Left hindlimb (tissue), 1 donor: ENCODE data around the gene TMEM107.

Experiments used
- DNase-seq: peaks from one replicate; pipeline ENCODE4 v3.0.0-alpha.2; 2018

Gene TMEM107

DNA sequence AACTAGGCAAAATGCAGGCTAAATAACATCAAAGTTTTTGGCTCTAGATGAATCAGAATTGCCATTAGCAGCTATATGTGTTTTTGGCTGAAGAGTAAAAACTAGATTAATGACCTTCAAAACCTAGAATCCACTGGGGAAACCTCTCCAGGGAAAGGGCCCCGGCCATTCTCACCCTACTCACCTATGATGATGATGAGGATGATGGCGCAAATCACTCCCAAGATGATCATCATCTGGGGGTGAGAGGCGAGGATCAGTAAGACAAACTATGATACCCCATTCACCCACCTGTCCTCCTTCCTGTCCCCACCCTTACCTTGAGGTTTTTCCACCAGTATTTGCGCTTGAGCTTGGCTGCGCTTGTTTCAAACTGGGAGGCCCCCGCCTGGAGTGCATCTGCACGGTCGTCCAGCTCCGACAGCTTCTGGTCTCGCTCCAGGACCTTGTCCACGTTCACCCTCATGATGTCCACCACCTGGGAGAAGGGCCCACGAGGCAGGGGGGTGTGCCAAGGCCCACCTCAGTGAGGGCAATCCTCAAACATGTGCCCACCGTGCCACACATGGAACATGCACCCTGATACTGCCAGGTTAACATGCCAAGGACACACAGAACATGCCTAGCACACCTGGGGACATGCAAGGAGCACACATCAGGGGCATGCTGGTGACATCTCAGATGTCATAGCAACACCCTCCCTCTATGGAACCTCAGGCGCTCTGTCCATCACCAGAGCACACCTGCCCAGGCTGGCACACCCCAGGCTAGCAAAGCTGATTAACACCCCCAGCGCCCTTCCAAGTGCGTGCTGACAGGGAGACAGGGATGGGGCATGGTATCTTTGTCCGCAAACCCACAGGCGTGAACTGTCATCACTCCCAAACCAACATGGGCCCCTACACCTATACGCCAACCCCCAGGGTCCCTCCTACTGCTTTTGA is 14.6 kb downstream of the TMEM107 start:
- DNase-seq, result peak; percentile 36

DNA sequence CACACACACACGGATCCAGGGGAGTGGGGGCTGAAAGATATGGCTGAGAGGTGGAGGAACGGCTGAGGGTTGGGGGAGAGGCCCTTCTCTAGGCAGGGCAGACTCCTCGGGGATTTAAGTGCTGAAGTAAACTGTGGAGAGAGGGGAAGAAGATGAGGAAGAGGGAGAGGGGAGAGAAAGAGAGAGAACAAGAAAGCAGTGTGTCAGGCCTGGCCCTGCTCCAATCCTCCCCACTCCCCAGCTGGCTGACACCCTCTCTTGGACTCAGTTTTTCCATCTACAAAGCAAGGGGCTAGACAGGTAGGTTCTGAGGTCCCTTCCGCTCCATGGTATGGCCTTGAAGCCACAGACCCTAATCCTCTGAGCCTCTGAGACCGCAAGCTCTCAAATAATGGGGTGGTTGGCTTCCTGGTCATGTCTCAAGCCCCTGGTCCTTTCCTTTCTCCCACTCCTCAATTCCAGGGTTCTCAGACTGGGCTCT is 15.4 kb downstream of the TMEM107 start:
- DNase-seq, result no peak

DNA sequence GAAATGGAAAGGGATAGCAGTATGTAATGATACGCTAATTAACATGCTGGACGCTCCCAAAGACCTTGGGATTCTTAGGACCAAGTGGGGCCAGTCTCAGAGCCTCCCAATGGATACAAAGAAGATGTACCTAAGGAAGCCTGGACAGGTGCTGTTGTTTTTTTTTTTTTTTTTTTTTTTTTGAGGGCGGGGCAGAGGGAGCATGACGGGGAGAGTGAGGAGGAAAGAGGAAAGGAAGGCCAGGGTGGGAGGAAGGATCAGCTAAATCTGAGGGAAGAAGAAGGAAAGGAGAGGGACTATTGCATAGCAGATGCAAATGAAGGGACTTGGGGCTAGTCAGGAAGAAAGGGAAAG is 16.0 kb downstream of the TMEM107 start:
- no peak for DNase-seq

DNA sequence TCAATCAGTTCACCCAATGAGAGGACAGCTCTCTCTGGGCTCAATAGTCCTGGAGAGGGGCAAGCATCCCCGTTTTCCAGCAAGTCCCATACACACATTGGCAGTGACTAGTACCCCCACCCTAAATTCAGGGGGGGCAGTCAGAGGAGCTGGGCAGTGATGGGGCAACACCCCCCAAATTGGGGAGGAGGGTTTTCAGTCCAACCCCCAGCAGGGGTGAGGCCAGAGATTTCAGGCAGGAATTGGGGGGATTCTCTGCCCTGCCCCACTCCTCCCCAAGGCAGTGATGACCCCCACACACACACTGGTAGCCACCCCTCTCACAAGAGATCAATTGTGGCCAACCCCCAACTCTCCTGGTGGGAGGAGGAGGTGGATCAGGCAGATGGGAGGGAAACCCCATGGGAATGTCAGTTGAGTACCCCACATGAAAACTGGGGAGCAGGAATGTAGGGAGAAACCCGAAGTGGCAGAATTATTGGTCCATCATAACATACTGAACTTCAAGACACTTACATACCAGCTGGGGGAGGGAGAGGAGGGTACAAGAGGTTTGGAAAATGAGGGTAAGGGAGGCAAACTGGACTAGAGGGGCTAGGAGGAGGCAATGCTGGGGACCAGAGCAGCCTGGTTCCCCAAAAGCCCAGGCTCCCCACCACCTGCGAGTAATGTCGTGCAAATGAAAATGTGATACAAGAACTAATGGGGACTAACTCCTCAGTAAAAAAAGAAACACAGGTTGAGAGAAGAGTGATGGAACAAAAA is 16.5 kb downstream of the TMEM107 start:
- DNase-seq, result peak; percentile 29

DNA sequence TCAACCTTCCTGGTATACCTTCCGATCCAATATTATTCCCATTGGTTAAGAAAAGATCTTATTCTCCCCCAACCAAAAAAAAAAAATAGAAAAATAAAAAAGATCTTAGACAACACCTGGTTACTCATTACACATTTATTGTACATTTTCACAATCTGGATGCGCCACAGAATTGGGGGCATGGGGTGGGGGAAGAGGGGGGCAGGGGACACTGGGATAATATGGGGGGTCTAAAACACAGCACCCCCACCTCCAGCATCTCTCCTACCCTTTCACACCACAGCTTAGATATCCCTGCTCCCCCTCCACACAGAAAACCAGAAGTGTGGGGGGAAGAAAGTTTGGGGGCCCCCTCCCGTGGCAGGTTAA is 17.2 kb downstream of the TMEM107 start:
- DNase-seq, result peak; percentile 34

DNA sequence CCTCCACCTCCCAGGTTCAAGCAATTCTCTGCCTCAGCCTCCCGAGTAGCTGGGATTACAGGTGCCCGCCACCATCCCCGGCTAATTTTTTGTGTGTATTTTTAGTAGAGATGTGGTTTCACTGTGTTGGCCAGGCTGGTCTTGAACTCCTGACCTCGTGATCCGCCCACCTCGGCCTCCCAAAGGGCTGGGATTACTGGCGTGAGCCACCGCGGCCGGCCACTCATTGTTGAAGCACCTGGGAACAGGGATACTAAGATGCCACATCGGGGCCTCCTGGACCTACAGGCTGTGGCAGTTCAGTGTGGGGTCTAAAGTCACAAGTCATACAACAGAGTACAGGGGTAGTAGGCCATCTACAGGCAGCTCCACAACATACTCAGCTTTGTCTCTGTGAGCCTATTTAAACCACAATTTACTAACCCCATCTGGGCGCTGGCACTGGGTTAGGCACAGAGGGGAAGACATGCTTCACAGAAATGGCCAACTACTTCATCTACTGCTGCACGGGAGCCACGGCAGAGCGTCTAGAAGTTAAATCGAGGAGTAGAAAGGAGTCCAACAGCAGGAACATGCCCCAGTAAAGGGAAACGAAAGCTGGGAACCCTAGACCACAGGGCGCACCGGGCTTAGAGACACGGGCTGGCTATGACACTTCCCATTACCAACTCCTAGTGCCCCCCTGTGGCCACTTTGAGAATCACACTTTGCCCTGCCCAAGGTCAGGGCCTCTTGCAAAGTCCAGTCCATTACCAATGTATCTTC is 17.7 kb downstream of the TMEM107 start:
- peak; percentile 86 for DNase-seq

DNA sequence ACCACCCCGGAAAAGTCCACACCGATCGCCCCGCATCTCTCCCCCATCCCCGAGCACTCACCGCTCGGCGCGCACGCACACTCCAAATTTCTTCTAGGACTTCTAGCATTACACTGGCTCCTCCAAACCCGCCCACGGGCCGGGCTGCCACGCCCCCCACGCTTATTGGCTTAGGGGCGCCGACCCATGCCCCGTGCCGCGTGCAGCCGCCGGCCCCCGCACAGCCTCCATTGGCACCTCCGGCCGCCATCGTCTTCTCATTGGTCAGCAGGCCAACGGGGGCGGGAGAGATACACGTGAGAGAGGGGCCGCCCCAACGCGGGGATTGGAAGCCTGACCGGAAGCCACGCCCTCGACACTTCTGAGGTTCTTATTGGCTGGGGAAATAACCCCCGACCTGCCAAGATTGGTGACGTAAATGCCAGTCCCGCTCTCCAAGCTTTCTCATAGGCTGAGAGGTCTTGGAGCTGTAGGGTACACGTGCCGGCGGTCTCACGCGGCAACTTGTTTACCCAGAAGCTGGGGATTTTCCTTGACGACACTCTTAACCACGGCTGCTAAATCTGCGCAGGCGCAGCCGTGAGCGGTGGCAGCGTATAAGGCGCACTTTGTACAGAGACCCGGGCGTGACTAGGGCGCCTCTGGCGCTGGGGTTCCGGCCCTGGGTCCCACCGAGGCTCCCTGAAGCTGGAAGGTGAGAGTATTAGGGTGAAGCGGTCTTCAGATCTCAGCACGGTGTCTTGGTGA is 19.8 kb downstream of the TMEM107 start:
- DNase-seq, result peak; percentile 100

DNA sequence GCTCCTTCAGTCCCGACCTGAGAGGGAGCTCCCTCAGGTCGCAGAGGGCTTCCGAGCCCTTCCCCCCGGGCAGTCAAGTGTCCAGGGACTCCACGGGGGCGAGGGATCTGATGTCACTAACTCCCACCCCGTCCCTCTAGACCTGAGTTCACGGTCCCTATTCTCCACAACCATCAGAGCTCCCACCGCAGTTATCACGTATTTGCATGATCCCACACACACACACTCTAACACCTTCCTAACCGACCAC is 20.3 kb downstream of the TMEM107 start:
- DNase-seq, result no peak

DNA sequence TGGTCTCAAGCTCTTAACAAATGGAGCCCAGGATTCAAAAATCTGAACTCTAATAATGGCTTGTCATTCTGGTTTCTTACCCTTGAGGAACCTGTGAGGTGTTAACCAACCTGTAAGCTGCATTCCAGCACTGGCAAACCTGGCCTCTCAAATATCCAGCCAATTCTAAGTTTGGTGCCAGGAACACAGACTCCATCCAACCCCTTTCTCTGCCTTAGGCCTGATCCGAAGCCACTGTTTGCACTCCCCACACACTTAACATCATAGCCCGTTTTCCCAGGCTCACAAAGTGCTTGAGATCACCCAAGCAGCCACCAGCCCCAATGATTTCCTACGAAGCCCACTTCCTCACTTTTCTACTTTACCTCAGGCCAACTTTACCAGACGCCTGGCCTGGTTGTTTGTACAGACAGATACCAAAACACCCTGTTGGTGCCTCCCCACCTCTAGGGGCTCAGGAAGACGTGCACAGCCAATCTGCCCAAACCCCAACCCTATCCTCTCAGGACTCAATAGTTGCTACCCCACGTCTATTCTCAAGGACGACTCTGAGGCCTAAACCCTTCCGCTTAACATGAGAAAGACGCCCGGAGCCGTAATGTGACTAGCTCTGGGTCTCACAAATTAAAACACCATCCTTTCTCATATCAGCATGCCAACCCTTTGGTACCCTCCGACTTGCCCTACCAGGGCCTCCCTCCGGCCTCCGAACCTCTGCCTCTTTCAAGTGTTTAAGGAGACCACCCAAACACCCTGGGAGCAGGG is 20.8 kb downstream of the TMEM107 start:
- peak; percentile 48 for DNase-seq

DNA sequence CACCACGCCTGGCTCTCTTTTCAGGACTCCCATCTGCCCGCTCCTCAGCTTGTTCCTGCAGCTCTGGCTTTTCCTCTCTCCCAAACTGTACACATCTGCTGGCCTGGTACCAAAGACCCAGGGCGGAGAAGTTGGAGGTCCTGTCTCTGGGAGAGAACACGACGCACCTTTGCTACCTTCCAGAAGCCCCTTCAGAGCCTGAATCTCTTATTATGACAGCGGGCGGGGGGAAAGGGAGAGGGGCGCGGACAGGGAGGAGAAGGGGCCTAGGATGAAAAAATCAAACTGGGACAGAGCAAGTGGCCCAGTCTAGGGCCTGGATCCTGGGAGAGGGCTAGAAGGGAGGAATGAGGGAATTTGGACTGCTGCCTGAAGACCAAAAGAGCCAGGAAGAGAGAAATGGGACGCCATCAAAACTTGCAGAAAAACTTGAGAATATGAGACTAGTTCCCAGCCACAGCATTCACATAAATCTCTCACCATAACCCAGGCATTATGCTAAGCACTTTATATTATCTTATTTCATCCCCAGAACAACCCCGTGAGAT is 21.5 kb downstream of the TMEM107 start:
- DNase-seq, result no peak

DNA sequence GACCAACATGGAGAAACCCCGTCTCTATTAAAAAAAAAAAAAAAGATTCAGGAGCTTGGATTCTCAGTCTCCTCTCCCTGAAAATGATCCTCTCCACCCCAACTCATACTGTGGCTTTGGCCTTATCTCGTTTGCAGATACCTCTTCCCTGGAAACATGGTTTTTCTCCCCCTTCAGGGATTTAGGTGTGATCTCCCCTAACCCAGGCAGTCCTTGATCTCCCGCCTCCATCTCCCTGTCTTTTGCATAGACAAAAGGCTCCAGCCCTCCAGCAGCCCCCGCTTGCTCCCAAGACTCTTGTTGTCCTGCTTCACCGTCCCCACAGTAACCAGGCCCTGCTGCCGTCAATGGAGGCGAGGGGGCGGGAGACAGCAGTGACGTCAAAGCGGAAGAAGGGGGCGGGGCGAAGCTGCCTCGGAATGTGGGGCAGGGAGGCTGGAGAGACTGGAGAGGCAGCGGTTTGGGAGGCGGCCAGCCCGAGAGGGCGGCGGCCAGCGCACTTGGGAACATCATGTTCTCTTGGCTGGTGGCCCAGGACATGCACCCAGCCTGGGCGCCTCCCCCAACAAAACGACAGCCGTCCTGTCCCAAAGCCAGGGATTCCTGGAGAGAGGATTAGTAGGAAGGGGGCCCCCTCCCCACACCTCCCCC is 22.1 kb downstream of the TMEM107 start:
- DNase-seq, result peak; percentile 100

DNA sequence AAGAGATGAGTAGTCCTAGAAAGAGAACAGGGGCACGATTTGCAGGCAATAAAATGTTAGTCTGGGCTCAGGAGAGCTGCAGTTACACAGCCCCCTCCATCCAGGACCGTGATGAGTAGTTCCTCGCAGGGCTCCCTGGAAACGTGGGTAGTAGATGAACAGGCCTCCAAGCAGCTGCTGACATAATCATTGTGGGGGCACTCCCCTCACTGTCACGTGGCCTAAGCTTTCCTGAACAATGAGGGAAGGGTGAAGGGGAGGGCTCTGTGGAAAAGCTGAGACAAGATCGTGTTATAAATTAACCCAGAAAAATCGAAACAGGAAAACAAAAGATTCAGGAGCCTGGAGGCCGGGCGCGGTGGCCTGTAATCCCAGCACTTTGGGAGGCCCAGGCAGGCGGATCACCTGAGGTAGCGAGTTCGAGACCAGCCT is 22.6 kb downstream of the TMEM107 start:
- DNase-seq, result peak; percentile 91

DNA sequence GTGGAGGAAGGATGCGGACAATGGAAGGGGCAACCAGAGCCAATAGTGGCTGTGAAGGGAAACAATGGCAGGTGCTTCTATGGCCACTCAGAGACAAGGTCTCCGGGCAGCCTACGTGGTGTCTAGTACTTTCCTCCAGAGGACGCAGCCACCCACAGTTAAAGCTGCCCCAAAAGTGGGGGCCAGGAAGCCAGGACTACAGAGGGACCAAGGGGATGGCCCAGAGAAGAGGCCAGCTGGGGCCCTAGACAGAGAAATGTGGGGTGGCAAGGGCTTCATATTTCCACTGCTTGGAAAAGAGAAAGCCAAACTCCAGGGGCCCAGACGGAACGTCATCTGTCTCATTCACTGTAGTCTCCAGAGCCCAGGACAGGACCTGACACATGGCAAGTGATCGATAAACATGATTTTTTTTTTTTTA is 23.1 kb downstream of the TMEM107 start:
- DNase-seq, result peak; percentile 55

DNA sequence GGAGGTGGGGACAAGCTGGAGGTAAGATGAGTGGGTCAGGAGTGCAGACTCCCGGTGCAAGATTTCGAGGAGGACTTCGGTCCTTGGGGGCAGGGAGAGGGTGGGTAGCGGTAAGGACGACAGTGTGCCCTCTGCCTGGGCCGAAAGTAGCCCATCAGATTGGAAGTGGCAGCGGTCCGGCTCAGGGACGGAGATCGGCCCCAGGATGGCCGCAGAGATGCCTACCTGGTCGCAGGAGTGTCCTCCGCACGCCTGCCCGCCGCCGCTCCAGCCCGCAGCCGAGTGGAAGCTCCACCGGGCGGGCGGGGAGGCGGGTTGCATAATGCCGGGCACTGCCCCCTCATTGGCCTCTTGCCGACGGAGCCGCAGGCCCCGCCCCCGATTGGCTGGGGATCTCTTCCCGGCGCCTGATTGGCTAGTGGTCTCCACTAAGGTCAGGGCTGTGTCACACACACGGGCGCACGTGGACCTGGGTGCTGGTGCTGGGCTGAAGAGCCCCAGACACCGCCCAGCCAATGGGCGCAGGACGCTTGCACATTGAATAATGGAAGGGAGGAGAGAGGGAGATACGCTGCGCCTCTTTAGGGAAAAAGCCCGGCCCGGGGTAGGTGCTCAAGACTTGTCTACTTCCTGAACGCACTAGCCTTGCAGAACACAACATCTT is 23.9 kb downstream of the TMEM107 start, which contains the start of gene PER1:
TSS of gene PER1 (minus strand) at position 293 of the 664 bp plus-strand sequence. CDS start 1,698 bp downstream, outside the sequence.
- DNase-seq, result peak; percentile 96

DNA sequence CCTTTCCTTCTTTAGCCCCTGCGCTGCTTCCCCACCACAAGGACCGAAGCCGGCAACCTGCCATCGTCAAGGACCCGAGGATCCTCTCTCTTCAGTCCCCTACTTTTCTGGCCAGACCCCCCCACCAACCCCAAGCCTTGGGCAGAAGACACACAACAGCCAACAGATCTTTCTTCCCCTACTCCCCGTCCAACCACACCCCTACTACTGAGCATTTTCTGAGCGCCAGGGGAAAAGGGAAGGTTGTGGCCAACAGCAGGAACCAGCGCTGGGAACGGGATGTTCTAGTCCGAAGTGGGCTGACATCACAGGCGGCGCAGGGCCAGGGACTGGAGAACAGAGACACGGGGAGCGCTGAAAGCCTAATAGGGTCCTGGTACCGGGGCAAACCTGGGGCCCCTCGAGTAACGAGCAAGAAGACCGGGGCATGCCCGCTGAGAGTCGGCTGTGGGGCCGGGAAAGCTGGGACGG is 24.5 kb downstream of the TMEM107 start:
- peak; percentile 90 for DNase-seq

DNA sequence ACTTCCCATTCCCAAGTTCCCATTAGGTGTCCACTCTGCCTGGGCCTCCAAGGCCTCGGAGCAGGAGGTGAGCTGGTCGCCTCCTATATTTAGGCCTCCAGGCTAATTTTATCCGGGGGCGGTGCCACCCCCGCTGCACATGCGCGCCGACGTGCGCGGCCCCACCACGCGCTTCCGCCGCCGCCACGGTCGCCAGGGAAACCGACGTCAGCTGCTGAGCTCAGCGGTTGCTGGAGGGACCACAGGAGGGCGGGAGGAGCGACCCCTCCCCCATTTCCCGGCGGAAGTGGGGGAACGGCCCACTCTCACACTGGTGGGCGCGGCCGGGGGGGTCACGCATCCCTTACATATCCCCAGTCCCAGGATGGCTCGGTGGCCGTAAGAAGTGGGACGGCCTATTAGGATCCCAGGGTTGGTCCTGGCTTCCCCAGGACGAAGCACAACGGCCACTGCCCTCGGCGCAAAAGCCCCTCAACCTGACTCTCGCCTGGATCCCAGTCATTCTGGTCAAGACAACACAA is 25.0 kb downstream of the TMEM107 start:
- DNase-seq, result peak; percentile 97

DNA sequence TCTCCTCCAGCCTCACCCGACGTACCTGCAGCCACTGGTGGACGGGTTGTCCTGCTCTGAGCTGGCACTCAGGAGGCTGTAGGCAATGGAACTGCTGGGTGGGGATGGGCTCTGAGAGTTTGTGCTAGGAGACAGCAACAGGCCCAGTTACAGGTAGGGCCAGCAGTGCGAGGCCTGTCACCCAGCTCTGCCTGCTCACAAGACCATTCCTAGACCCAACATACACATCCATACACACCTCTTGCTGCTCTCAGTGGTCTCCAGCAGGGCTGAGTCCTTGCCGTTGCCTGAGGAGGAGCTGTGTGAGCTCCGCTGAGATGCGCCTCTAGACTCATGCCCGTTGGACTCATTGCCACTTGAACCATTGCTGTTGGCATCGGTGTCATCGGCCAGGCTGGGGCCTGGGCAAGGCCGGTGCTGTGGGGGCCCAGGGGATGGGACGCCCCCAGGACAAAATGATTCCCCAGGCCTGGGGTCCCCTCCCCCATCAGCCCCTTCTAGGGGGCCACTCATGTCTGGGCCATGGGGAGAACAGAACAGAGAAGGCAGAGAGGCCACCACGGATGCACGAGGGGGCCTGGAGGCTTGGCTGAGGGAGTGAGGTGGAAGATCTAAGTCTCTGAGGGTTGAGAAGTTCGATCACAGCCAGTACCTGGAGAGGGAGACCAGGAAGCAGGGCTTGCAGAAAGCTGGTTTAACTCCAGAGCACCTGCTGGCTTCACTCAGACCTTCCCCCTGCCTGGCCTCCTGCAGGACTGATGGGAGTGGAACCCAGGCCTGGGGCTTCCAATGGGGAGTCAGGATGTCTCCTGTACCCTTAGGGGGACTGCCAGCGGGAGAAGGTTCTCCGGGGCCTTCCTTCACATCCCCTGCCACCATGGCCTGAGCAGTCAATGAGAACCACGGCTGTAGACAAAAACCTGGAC is 25.7 kb downstream of the TMEM107 start:
- peak; percentile 38 for DNase-seq

DNA sequence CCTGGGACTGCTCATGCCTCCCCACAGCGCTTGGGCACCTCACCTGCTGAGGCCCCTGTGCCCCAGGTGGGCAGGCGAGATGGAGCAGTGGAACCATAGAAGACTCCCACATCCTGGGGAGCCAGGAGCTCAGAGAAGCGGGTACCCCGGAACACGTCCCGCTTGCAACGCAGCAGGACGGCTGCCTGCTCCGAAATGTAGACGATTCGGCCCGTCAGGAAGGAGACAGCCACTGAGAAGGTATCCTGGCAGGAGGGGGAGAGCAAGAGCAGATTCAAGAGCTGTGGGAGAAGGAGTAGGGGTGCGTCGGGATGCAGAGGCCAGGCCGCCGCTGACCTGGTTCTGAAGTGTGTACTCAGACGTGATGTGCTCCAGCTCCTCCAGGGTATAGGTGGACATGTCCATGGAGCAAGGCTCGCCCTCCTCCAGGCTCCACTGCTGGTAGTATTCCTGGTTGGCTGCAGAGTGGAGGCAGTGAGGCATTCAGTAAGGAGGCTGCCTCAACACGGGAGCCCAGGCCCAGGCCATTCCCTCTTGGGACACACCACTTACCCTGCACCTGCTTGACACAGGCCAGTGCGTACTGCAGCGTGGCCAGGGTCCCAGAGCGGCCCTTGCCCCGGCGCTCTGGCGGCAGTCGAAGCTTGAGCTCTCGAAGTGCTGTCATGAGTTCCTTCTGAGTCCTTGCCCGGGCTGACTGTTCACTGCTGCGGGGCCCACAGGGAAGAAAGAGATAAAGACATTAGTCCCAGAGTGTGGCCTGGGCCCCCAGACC is 26.6 kb downstream of the TMEM107 start:
- no peak for DNase-seq
